Trophoblast cell (in vitro differentiated cells and primary cell): ENCODE measurements around the gene CNTN4.
"Not testable (repeated sequence)": the region's sequence is repeated elsewhere in the genome, so short reads cannot be mapped to it uniquely, and the experiment has no call there.

Source experiments
- DNase-seq, 2 donors: peaks; one replicate each; pipeline ENCODE4 v3.0.0-alpha.2; 2016
- H2AFZ ChIP-seq: 2 replicates; pipeline ENCODE4 v1.6.1; 2013; ENCODE audit warnings: low read length, moderate library complexity, mild to moderate bottlenecking; ENCODE audit not compliant: insufficient read depth, poor library complexity
- H2AK5ac ChIP-seq: 2 replicates; pipeline ENCODE4 v1.6.1; 2013; ENCODE audit warnings: mild to moderate bottlenecking, low read length
- H2BK120ac ChIP-seq: 2 replicates; pipeline ENCODE4 v1.6.1; 2013; ENCODE audit warnings: low read length, mild to moderate bottlenecking, moderate library complexity; ENCODE audit not compliant: insufficient read depth, poor library complexity
- H2BK12ac ChIP-seq: 2 replicates; pipeline ENCODE4 v1.6.1; 2013; ENCODE audit warnings: mild to moderate bottlenecking, low read length, moderate library complexity
- H2BK5ac ChIP-seq: 2 replicates; pipeline ENCODE4 v1.6.1; 2013; ENCODE audit warnings: low read length, low read depth, moderate library complexity, mild to moderate bottlenecking; ENCODE audit not compliant: poor library complexity
- H3K14ac ChIP-seq: 2 replicates; pipeline ENCODE4 v1.6.1; 2013; ENCODE audit warnings: mild to moderate bottlenecking, low read length
- H3K18ac ChIP-seq: 2 replicates; pipeline ENCODE4 v1.6.1; 2013; ENCODE audit warnings: mild to moderate bottlenecking, low read length
- H3K23ac ChIP-seq: 2 replicates; pipeline ENCODE4 v1.6.1; 2013; ENCODE audit warnings: low read length
- H3K27ac ChIP-seq: 2 replicates; pipeline ENCODE4 v1.5.1; 2013; ENCODE audit warnings: low read depth, mild to moderate bottlenecking, inconsistent platforms, low read length, moderate library complexity
- H3K27me3 ChIP-seq: 2 replicates; pipeline ENCODE4 v1.6.1; 2013; ENCODE audit warnings: inconsistent platforms, mild to moderate bottlenecking, low read length, moderate library complexity; ENCODE audit not compliant: insufficient read depth
- H3K36me3 ChIP-seq, 2 experiments: 1 replicate in 1 of 2; 2 replicates in 1 of 2; pipeline ENCODE4 v1.6.1; 2013; ENCODE audit warnings: low read length in 2 of 2, mild to moderate bottlenecking in 2 of 2, moderate library complexity in 1 of 2; ENCODE audit not compliant: insufficient read depth in 2 of 2, control insufficient read depth in 1 of 2
- H3K4ac ChIP-seq: 2 replicates; pipeline ENCODE4 v1.6.1; 2013; ENCODE audit warnings: low read depth, mild to moderate bottlenecking, low read length, moderate library complexity
- H3K4me1 ChIP-seq, 2 experiments: 1 replicate in 1 of 2; 2 replicates in 1 of 2; pipeline ENCODE4 v1.6.1; 2013; ENCODE audit warnings: low read length in 2 of 2, mild to moderate bottlenecking in 2 of 2, moderate library complexity in 1 of 2; ENCODE audit not compliant: insufficient read depth in 2 of 2, control insufficient read depth in 1 of 2
- H3K4me2 ChIP-seq: 2 replicates; pipeline ENCODE4 v1.6.1; 2013; ENCODE audit warnings: inconsistent platforms, mild to moderate bottlenecking, low read length, moderate library complexity
- H3K4me3 ChIP-seq: 2 replicates; pipeline ENCODE4 v1.5.1; 2013; ENCODE audit warnings: mild to moderate bottlenecking, low read depth, low read length, inconsistent platforms
- H3K79me1 ChIP-seq: one replicate; pipeline ENCODE4 v1.6.1; 2013; ENCODE audit warnings: low read length
- H3K79me2 ChIP-seq: 2 replicates; pipeline ENCODE4 v1.6.1; 2013; ENCODE audit warnings: low read length, mild to moderate bottlenecking; ENCODE audit not compliant: control insufficient read depth, insufficient read depth, poor library complexity
- H3K9ac ChIP-seq: 2 replicates; pipeline ENCODE4 v1.6.1; 2013; ENCODE audit warnings: mild to moderate bottlenecking, low read length
- H3K9me3 ChIP-seq: 2 replicates; pipeline ENCODE4 v1.6.1; 2013; ENCODE audit warnings: low read depth, mild to moderate bottlenecking, control low read depth, inconsistent platforms, low read length; ENCODE audit not compliant: insufficient read depth
- H4K12ac ChIP-seq: 2 replicates; pipeline ENCODE4 v1.6.1; 2013; ENCODE audit warnings: low read depth, mild to moderate bottlenecking, low read length, moderate library complexity
- H4K8ac ChIP-seq: 2 replicates; pipeline ENCODE4 v1.6.1; 2013; ENCODE audit warnings: low read depth, mild to moderate bottlenecking, low read length, moderate library complexity
- H4K91ac ChIP-seq: one replicate; pipeline ENCODE4 v1.6.1; 2013; ENCODE audit warnings: low read depth, mild to moderate bottlenecking, low read length, moderate library complexity
- WGBS: extraction: QIAGEN DNeasy Blood & Tissue Kit; methylation state at CpG from one replicate; pipeline ENCODE4 v1.1.7; 2013; ENCODE audit warnings: missing lambda C conversion rate; ENCODE audit not compliant: insufficient read length, insufficient coverage; ENCODE audit errors: extremely low coverage; 5-methylcytosine and 5-hydroxymethylcytosine counted together

Gene CNTN4

GRCh38 chr3:2525968-2526367, 427.3 kb downstream of the CNTN4 start:
- DNase-seq, result no peak
- Histone ChIP-seq H4K91ac (no peak overlapping the region), H3K9me3 (no peaks in the 10 kb centered on the region), H3K23ac (no peak overlapping the region), H3K4ac (no peak overlapping the region), H3K79me2 (no peaks in the 10 kb centered on the region), H3K14ac (no peak overlapping the region), H2BK5ac (no peak overlapping the region), H3K79me1 (no peaks in the 10 kb centered on the region), H4K12ac (no peak overlapping the region), H3K27me3 (no peaks in the 10 kb centered on the region), H2AK5ac (no peak overlapping the region), H3K36me3 (no peaks in the 10 kb centered on the region), H3K18ac (no peak overlapping the region), H3K9ac (no peak overlapping the region), H2BK120ac (no peak overlapping the region), H4K8ac (no peak overlapping the region), H3K27ac (no peak overlapping the region), H3K4me2 (no peak overlapping the region), H2BK12ac (no peak overlapping the region), H3K4me3 (no peak overlapping the region), H2AFZ (no peak overlapping the region), H3K4me1 (peaks cover 0 to 2% of the 10 kb centered on the region in 2 experiments)
- WGBS, result no CpG with 5 or more reads among the region's 2 CpGs

GRCh38 chr3:2526926-2527325, 428.3 kb downstream of the CNTN4 start:
- H2AFZ ChIP-seq, result no peak overlapping the region
- no peaks in the 10 kb centered on the region for H3K9me3 ChIP-seq
- H3K9ac ChIP-seq, result no peak overlapping the region
- WGBS, result no CpG with 5 or more reads among the region's 1 CpG
- no peak overlapping the region for H3K4me2 ChIP-seq
- no peaks in the 10 kb centered on the region for H3K79me1 ChIP-seq
- no peak overlapping the region for H2BK5ac ChIP-seq
- DNase-seq, result peak in 1 of 2 donors; percentile 1
- H4K91ac ChIP-seq, result no peak overlapping the region
- H3K27ac ChIP-seq, result no peak overlapping the region
- H3K18ac ChIP-seq, result no peak overlapping the region
- no peaks in the 10 kb centered on the region for H3K27me3 ChIP-seq
- no peak overlapping the region for H2BK12ac ChIP-seq
- H3K23ac ChIP-seq, result no peak overlapping the region
- peaks cover 0 to 2% of the 10 kb centered on the region in 2 experiments for H3K4me1 ChIP-seq
- H2AK5ac ChIP-seq, result no peak overlapping the region
- H3K36me3 ChIP-seq, result no peaks in the 10 kb centered on the region
- H4K8ac ChIP-seq, result no peak overlapping the region
- no peak overlapping the region for H3K4me3 ChIP-seq
- H3K14ac ChIP-seq, result no peak overlapping the region
- no peak overlapping the region for H2BK120ac ChIP-seq
- no peak overlapping the region for H4K12ac ChIP-seq
- H3K79me2 ChIP-seq, result no peaks in the 10 kb centered on the region
- H3K4ac ChIP-seq, result no peak overlapping the region

- not testable (repeated sequence) for H4K91ac ChIP-seq, H3K9me3 ChIP-seq, H2AFZ ChIP-seq, H4K12ac ChIP-seq, H3K14ac ChIP-seq, H3K36me3 ChIP-seq, H3K27ac ChIP-seq, H2BK5ac ChIP-seq, H3K79me2 ChIP-seq, H3K9ac ChIP-seq, H2BK12ac ChIP-seq, H2BK120ac ChIP-seq, H3K4me3 ChIP-seq, H4K8ac ChIP-seq, DNase-seq, H3K27me3 ChIP-seq, H3K23ac ChIP-seq, H3K18ac ChIP-seq, H3K4me1 ChIP-seq, H3K4me2 ChIP-seq, H2AK5ac ChIP-seq, H3K4ac ChIP-seq, H3K79me1 ChIP-seq
- WGBS, result no CpG with 5 or more reads among the region's 8 CpGs
These were observed 428.7 kb downstream of the CNTN4 start for GRCh38 chr3:2527328-2527727.

GRCh38 chr3:2534767-2535166, 436.1 kb downstream of the CNTN4 start:
- H4K12ac ChIP-seq, H3K4me2 ChIP-seq, H3K14ac ChIP-seq, H3K79me2 ChIP-seq, H3K4me1 ChIP-seq, H2BK12ac ChIP-seq, H3K9me3 ChIP-seq, H3K18ac ChIP-seq, H3K27ac ChIP-seq, H3K4ac ChIP-seq, H2BK5ac ChIP-seq, H3K4me3 ChIP-seq, H2BK120ac ChIP-seq, H4K91ac ChIP-seq, DNase-seq, H2AFZ ChIP-seq, H3K79me1 ChIP-seq, H4K8ac ChIP-seq, H3K9ac ChIP-seq, H3K36me3 ChIP-seq, H2AK5ac ChIP-seq, H3K27me3 ChIP-seq, H3K23ac ChIP-seq: not testable (repeated sequence)
- WGBS, result no CpG with 5 or more reads among the region's 6 CpGs
